PC-3 (cell line): ENCODE measurements around the gene LMAN2L. TPM values are rescaled to one million over a fixed set of nuclear protein-coding genes. Genes with fewer than 3 reads are reported as not detected.

ENCODE experiments used
- ATAC-seq: fragments of 200-7000 bp; cut with Tn5 transposase; 2 replicates; pipeline ENCODE4 v1.9.1; 2020; ENCODE audit warnings: mild to moderate bottlenecking, moderate library complexity
- BruUV-seq: library from RNA; stranded (reverse); fragments of 400-500 nt; replicated peaks from 2 replicates; lab custom pipeline; 2021; lab: Mats Ljungman, UMichigan
- CTCF ChIA-PET: fragments of 300-600 bp; sonication (Branson Sonifier 250); formaldehyde crosslinking; loops from one replicate; lab custom pipeline; 2022; ENCODE audit warnings: antibody characterized with exemption; lab: Charles Lee
- POLR2A ChIA-PET: fragments of 300-600 bp; sonication (Branson Sonifier 250); formaldehyde crosslinking; loops from one replicate; lab custom pipeline; 2022; ENCODE audit warnings: antibody characterized with exemption; ENCODE audit not compliant: unreplicated experiment; lab: Charles Lee
- DNase-seq: peaks from one replicate; pipeline ENCODE4 v3.0.0-alpha.2; 2015
- H2AFZ ChIP-seq: fragments of 300-600 bp; sonication (generic); 2 replicates; pipeline ENCODE4 v1.6.0; 2016; ENCODE audit warnings: antibody characterized with exemption, low read length
- H3F3A ChIP-seq: fragments of 300-600 bp; sonication (generic); one replicate; pipeline ENCODE4 v1.6.0; 2017; ENCODE audit warnings: antibody characterized with exemption, low read length, control low read depth, mild to moderate bottlenecking; ENCODE audit not compliant: unreplicated experiment
- H3K27ac ChIP-seq: fragments of 300-600 bp; sonication (generic); 2 replicates; pipeline ENCODE4 v1.5.1; 2016; ENCODE audit warnings: mild to moderate bottlenecking, low read length
- H3K27me3 ChIP-seq: fragments of 300-600 bp; sonication (generic); 2 replicates; pipeline ENCODE4 v1.6.1; 2016; ENCODE audit warnings: low read length, mixed read lengths
- H3K36me3 ChIP-seq: fragments of 300-600 bp; sonication (generic); 2 replicates; pipeline ENCODE4 v1.6.1; 2016; ENCODE audit warnings: low read depth, mixed run types, low read length, mixed read lengths
- H3K4me1 ChIP-seq: fragments of 300-600 bp; sonication (generic); 2 replicates; pipeline ENCODE4 v1.5.1; 2016; ENCODE audit warnings: low read length; ENCODE audit not compliant: insufficient read depth
- H3K4me2 ChIP-seq: fragments of 300-600 bp; sonication (generic); 2 replicates; pipeline ENCODE4 v1.6.0; 2016; ENCODE audit warnings: low read length
- H3K4me3 ChIP-seq: fragments of 300-600 bp; sonication (generic); 2 replicates; pipeline ENCODE4 v1.5.1; 2016; ENCODE audit warnings: mild to moderate bottlenecking, low read length, mixed read lengths
- H3K79me2 ChIP-seq: fragments of 300-600 bp; sonication (generic); 2 replicates; pipeline ENCODE4 v1.6.1; 2017; ENCODE audit warnings: low read length, mixed read lengths
- H3K9ac ChIP-seq: fragments of 300-600 bp; sonication (generic); 2 replicates; pipeline ENCODE4 v1.6.0; 2016; ENCODE audit warnings: mild to moderate bottlenecking, low read length
- H3K9me2 ChIP-seq: fragments of 300-600 bp; sonication (generic); replicated peaks from 2 replicates; pipeline ENCODE4 v1.6.1; 2016; ENCODE audit warnings: mixed run types, low read length, mixed read lengths
- H3K9me3 ChIP-seq: fragments of 300-600 bp; sonication (generic); 2 replicates; pipeline ENCODE4 v1.6.1; 2016; ENCODE audit warnings: low read length, mixed read lengths
- H4K20me1 ChIP-seq: fragments of 300-600 bp; sonication (generic); 2 replicates; pipeline ENCODE4 v1.6.1; 2016; ENCODE audit warnings: low read length, mixed read lengths
- EZH2 ChIP-seq: fragments of 300-600 bp; sonication (generic); IDR thresholded peaks from one replicate; pipeline ENCODE4 v1.6.1; 2017; ENCODE audit warnings: antibody characterized with exemption, mild to moderate bottlenecking, low read length; ENCODE audit not compliant: unreplicated experiment
- EZH2phosphoT487 ChIP-seq: fragments of 300-600 bp; sonication (generic); IDR thresholded peaks from 2 replicates; pipeline ENCODE4 v1.6.1; 2018; ENCODE audit warnings: mild to moderate bottlenecking, antibody characterized with exemption, low read length, borderline replicate concordance
- intact Hi-C: fragments of 100-400 bp; cut with micrococcal nuclease; formaldehyde crosslinking; loops from 2 replicates; pipeline ENCODE4 v1.9.0; 2023
- total RNA-seq: library from RNA; depleted of rRNA; stranded (reverse); fragments of >200 nt; gene quantifications from 2 replicates; pipeline ENCODE4 v1.2.3, GENCODE V29; 2014
- TF ChIP-seq, protein P1 (sequence below): fragments of 300-600 bp; sonication (generic); conservative IDR thresholded peaks from 2 replicates; pipeline ENCODE4 v1.5.1; 2017; ENCODE audit warnings: antibody characterized with exemption, low read depth, mild to moderate bottlenecking, low read length

Gene LMAN2L
- total RNA-seq, 1 experiment from 2014 or later: 27.8 TPM

DNA sequence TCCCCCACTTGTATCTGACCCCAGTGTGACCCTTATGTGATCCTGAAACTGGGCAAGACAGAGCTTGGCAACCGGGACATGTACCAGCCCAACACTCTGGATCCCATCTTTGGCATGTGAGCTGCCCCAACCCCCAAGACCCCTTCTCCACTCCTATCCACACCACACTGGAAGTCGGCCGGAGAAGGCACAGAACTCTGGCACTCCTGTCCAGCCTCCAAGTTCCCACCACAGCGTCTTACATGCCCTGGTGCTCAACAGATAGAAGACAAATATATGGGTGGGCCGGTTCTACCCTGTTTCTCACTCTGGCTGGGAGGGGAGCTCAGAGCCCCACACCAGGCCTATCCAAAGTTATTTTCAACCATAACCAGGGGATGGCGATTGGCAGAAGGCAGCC, 40.8 kb downstream of the LMAN2L start:
- Histone ChIP-seq H3K27ac (no peak overlapping the region), H3K4me3 (no peak overlapping the region), H3K27me3 (no peaks in the 10 kb centered on the region), H3K9me2 (no peaks in the 10 kb centered on the region), H3K36me3 (no peaks in the 10 kb centered on the region), H3K4me2 (no peak overlapping the region), H2AFZ (no peak overlapping the region), H3K9ac (no peak overlapping the region), H4K20me1 (no peaks in the 10 kb centered on the region), H3F3A (no peaks in the 10 kb centered on the region), H3K4me1 (no peaks in the 10 kb centered on the region), H3K9me3 (no peaks in the 10 kb centered on the region), H3K79me2 (no peaks in the 10 kb centered on the region)
- ATAC-seq (no peak), DNase-seq (no peak)
- TF ChIP-seq, protein P1, sequence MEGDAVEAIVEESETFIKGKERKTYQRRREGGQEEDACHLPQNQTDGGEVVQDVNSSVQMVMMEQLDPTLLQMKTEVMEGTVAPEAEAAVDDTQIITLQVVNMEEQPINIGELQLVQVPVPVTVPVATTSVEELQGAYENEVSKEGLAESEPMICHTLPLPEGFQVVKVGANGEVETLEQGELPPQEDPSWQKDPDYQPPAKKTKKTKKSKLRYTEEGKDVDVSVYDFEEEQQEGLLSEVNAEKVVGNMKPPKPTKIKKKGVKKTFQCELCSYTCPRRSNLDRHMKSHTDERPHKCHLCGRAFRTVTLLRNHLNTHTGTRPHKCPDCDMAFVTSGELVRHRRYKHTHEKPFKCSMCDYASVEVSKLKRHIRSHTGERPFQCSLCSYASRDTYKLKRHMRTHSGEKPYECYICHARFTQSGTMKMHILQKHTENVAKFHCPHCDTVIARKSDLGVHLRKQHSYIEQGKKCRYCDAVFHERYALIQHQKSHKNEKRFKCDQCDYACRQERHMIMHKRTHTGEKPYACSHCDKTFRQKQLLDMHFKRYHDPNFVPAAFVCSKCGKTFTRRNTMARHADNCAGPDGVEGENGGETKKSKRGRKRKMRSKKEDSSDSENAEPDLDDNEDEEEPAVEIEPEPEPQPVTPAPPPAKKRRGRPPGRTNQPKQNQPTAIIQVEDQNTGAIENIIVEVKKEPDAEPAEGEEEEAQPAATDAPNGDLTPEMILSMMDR: no peak
- TF ChIP-seq EZH2phosphoT487: no peak
- no peak for TF ChIP-seq EZH2
- POLR2A ChIA-PET: no interaction called here
- CTCF ChIA-PET: no interaction called here
- intact Hi-C loops: no loop called here
- no TSS peak for BruUV-seq

DNA sequence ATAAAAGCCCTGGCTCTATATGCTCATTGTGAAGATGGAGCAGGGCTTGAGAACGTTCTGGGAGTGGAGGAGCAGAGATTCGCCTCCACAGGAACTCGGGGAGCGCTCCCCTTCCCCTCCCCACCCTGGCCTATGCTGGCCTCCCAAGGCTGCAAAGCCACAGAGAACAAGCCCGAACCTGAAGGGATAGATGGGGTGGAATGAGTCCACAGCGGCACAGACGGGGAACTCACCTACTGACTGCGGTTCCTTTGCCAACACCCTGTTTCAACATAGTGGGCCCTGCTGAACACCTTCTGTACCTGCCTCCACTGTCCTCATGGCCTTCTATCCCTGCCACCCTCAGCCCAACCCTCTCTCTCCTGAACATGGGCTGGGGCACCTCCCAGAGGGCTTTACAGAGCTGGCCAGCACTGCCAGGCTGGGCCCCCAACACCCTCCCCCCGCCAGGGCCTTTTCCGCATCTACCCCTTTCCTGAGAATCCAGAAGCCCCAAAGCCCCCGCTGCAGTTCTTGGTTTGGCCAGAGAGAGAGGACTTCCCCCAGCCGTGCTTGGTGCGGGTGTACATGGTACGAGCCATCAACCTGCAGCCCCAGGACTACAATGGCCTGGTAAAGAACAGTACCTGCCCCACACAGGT, 41.5 kb downstream of the LMAN2L start:
- Histone ChIP-seq H3K4me1 (no peaks in the 10 kb centered on the region), H3K27ac (no peak overlapping the region), H3K9me2 (no peaks in the 10 kb centered on the region), H3K79me2 (no peaks in the 10 kb centered on the region), H3K36me3 (no peaks in the 10 kb centered on the region), H3K4me3 (no peak overlapping the region), H2AFZ (no peak overlapping the region), H3K9me3 (no peaks in the 10 kb centered on the region), H3K9ac (no peak overlapping the region), H3K4me2 (no peak overlapping the region), H4K20me1 (no peaks in the 10 kb centered on the region), H3K27me3 (no peaks in the 10 kb centered on the region), H3F3A (no peaks in the 10 kb centered on the region)
- no peak for TF ChIP-seq EZH2
- no peak for TF ChIP-seq EZH2phosphoT487
- TF ChIP-seq, protein P1: no peak
- ChIA-PET CTCF (no interaction called here), POLR2A (no interaction called here)
- intact Hi-C loops: no loop called here
- no TSS peak for BruUV-seq
- ATAC-seq (no peak), DNase-seq (no peak)

DNA sequence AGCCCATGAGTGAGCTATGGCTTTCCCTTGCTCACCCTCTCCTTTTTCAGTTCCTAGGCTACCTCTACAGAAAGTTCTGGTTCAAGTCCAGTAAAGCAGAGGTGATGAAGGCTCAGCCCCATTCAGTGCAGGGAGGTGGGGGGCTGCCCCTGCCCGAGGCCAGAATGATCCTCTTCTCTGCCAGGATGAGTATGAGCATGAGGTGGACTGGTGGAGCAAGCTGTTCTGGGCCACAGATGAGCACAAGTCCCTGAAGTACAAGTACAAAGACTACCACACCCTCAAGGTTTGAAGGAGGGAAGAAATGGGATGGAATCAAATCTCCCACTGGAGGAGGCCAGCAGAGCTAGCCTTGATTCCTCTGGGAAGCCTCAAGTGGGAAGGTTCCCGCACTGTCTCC, 42.4 kb downstream of the LMAN2L start:
- Histone ChIP-seq H3K9me3 (no peaks in the 10 kb centered on the region), H3K4me2 (no peak overlapping the region), H3K36me3 (no peaks in the 10 kb centered on the region), H3K27me3 (no peaks in the 10 kb centered on the region), H3K4me1 (no peaks in the 10 kb centered on the region), H3K27ac (no peak overlapping the region), H3K9ac (no peak overlapping the region), H4K20me1 (no peaks in the 10 kb centered on the region), H3K79me2 (no peaks in the 10 kb centered on the region), H2AFZ (no peak overlapping the region), H3F3A (no peaks in the 10 kb centered on the region), H3K4me3 (no peak overlapping the region), H3K9me2 (no peaks in the 10 kb centered on the region)
- POLR2A ChIA-PET: no interaction called here
- ATAC-seq (no peak), DNase-seq (no peak)
- BruUV-seq: no TSS peak
- intact Hi-C loops: no loop called here
- TF ChIP-seq, protein P1: no peak
- TF ChIP-seq EZH2phosphoT487 (no peak), EZH2 (no peak)
- CTCF ChIA-PET: no interaction called here
